OCI-LY1 (cell line): ENCODE measurements around the gene PCDHGA9.

Source experiments
- H2AFZ ChIP-seq: fragments of 200-600 bp; sonication (generic), shearing (Covaris generic); 2 replicates; pipeline ENCODE4 v1.6.0; 2014; ENCODE audit warnings: antibody characterized with exemption, mild to moderate bottlenecking, low read length
- H3F3A ChIP-seq: fragments of 200-600 bp; sonication (generic), shearing (Covaris generic); 2 replicates; pipeline ENCODE4 v1.6.0; 2014; ENCODE audit warnings: mild to moderate bottlenecking, antibody characterized with exemption, low read length, moderate library complexity; ENCODE audit not compliant: insufficient read depth
- H3K27ac ChIP-seq: fragments of 200-600 bp; sonication (generic); 2 replicates; pipeline ENCODE4 v1.5.1; 2014; ENCODE audit warnings: low read length, mixed run types, mild to moderate bottlenecking, low read depth; ENCODE audit not compliant: poor library complexity, severe bottlenecking
- H3K27me3 ChIP-seq: fragments of 200-600 bp; sonication (generic); 2 replicates; pipeline ENCODE4 v1.6.0; 2014; ENCODE audit warnings: antibody characterized with exemption, mild to moderate bottlenecking, low read length, moderate library complexity; ENCODE audit not compliant: insufficient read depth
- H3K36me3 ChIP-seq: fragments of 200-600 bp; sonication (generic); 2 replicates; pipeline ENCODE4 v1.6.1; 2014; ENCODE audit warnings: mild to moderate bottlenecking, antibody characterized with exemption, low read length, moderate library complexity, mixed read lengths; ENCODE audit not compliant: insufficient read depth
- H3K4me1 ChIP-seq: fragments of 200-600 bp; sonication (generic); 2 replicates; pipeline ENCODE4 v1.5.1; 2014; ENCODE audit warnings: mild to moderate bottlenecking, low read length, moderate library complexity; ENCODE audit not compliant: insufficient read depth, severe bottlenecking
- H3K4me2 ChIP-seq: fragments of 200-600 bp; sonication (generic), shearing (Covaris generic); 2 replicates; pipeline ENCODE4 v1.6.1; 2014; ENCODE audit warnings: low read length
- H3K4me3 ChIP-seq: fragments of 200-600 bp; sonication (generic); 2 replicates; pipeline ENCODE4 v1.5.1; 2014; ENCODE audit warnings: low read length, low read depth, mild to moderate bottlenecking, mixed read lengths; ENCODE audit not compliant: poor library complexity, severe bottlenecking
- H3K79me2 ChIP-seq: fragments of 200-600 bp; shearing (Covaris generic); 2 replicates; pipeline ENCODE4 v1.6.1; 2016; ENCODE audit warnings: mixed run types, low read length, mixed read lengths; ENCODE audit not compliant: insufficient read depth
- H3K9ac ChIP-seq: fragments of 200-600 bp; sonication (generic), shearing (Covaris generic); 2 replicates; pipeline ENCODE4 v1.6.1; 2014; ENCODE audit warnings: mild to moderate bottlenecking, low read length, mixed read lengths
- H3K9me2 ChIP-seq: fragments of 200-600 bp; sonication (generic), shearing (Covaris generic); 2 replicates; pipeline ENCODE4 v1.6.1; 2014; ENCODE audit warnings: low read depth, mild to moderate bottlenecking, low read length, mixed read lengths
- H3K9me3 ChIP-seq: fragments of 200-600 bp; shearing (Covaris generic); 2 replicates; pipeline ENCODE4 v1.6.1; 2014; ENCODE audit warnings: low read length, mixed read lengths
- H4K20me1 ChIP-seq: fragments of 200-600 bp; sonication (generic), shearing (Covaris generic); 2 replicates; pipeline ENCODE4 v1.6.0; 2016; ENCODE audit warnings: mild to moderate bottlenecking, low read length; ENCODE audit not compliant: insufficient read depth
- EZH2 ChIP-seq: fragments of 200-600 bp; sonication (generic), shearing (Covaris generic); IDR thresholded peaks from 2 replicates; pipeline ENCODE4 v1.8.0; 2017; ENCODE audit warnings: borderline replicate concordance, mixed run types, mild to moderate bottlenecking, antibody characterized with exemption, low read length, moderate library complexity, mixed read lengths
- TF ChIP-seq, protein P1 (sequence below): fragments of 200-600 bp; sonication (generic), shearing (Covaris generic); IDR thresholded peaks from 2 replicates; pipeline ENCODE4 v1.5.1; 2017; ENCODE audit warnings: mild to moderate bottlenecking, antibody characterized with exemption, low read length, moderate library complexity, mixed read lengths

PCDHGA9 gene

DNA sequence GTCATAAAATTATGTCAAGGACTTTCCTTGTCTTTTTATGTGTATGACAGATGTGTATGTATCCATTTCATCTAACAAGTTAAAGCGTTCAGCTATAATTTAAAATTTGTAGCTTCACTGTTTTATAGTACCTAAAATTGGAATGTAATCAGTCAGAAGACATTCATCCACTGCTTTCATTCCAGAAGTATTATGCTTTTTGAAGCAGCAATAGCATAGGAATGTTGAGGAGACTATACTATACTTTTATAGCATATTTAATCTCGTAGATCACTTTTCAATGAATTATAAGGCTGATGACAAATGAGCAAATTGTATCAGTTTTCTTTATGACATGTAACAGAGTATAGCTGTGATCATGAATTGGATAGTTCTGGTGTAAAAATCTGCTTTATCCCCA, 34.6 kb downstream of the PCDHGA9 start:
- H3K9me2 ChIP-seq = no peaks in the 10 kb centered on the region
- no peaks in the 10 kb centered on the region for H3K79me2 ChIP-seq
- H3K27me3 ChIP-seq = no peaks in the 10 kb centered on the region
- H3K4me3 ChIP-seq = no peak overlapping the region
- H3K27ac ChIP-seq = no peak overlapping the region
- no peaks in the 10 kb centered on the region for H3K4me1 ChIP-seq
- H3K4me2 ChIP-seq = no peak overlapping the region
- H3F3A ChIP-seq = no peaks in the 10 kb centered on the region
- TF ChIP-seq EZH2 = no peak
- H2AFZ ChIP-seq = no peak overlapping the region
- H3K36me3 ChIP-seq = no peaks in the 10 kb centered on the region
- H3K9ac ChIP-seq = no peak overlapping the region
- peaks cover 8% of the 10 kb centered on the region; the same call in 1 of the 2 replicates for H3K9me3 ChIP-seq
- H4K20me1 ChIP-seq = no peaks in the 10 kb centered on the region

DNA sequence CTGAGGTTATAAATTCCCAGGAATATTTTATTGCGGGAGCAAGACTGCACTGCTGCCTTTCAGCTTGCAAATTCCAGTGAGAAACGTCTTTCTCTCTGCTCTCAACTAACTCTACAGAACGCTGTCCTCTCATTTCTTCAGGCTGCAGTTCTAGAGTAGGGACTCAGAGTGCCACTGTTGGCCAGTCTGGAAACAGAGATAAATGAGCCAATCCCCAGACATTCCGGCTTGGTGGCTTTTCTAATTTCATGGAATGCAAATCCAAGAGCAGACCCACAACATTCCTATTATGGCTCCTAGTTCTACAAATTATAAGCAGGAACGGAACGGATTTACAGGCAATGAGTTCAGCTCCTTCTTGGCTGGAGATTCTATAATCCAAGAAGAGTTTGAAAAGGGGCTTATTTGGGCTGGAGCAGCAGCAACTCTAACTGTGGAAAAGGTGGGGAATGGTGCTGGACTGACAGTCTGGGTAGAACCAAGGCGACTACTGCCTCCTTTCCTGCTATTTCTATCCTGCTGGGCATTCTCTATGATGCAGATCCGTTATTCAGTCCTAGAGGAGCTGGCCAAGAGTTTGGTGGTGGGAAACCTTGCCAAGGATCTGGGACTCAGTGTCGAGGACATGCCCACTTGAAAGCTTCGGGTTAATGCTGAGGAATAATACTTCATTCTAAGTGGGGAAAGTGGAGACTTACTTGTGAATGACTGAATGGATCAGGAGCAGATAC, 37.0 kb downstream of the PCDHGA9 start:
- Histone ChIP-seq H3K27me3 (no peaks in the 10 kb centered on the region), H3K4me2 (no peak overlapping the region), H3K9me3 (peaks cover 8% of the 10 kb centered on the region; the same call in 1 of the 2 replicates), H3K9me2 (no peaks in the 10 kb centered on the region), H4K20me1 (no peaks in the 10 kb centered on the region), H3F3A (no peaks in the 10 kb centered on the region), H3K27ac (no peak overlapping the region), H3K79me2 (no peaks in the 10 kb centered on the region), H3K36me3 (no peaks in the 10 kb centered on the region), H3K9ac (no peak overlapping the region), H3K4me1 (no peaks in the 10 kb centered on the region), H2AFZ (no peak overlapping the region), H3K4me3 (no peak overlapping the region)
- no peak for TF ChIP-seq EZH2
- TF ChIP-seq, protein P1, sequence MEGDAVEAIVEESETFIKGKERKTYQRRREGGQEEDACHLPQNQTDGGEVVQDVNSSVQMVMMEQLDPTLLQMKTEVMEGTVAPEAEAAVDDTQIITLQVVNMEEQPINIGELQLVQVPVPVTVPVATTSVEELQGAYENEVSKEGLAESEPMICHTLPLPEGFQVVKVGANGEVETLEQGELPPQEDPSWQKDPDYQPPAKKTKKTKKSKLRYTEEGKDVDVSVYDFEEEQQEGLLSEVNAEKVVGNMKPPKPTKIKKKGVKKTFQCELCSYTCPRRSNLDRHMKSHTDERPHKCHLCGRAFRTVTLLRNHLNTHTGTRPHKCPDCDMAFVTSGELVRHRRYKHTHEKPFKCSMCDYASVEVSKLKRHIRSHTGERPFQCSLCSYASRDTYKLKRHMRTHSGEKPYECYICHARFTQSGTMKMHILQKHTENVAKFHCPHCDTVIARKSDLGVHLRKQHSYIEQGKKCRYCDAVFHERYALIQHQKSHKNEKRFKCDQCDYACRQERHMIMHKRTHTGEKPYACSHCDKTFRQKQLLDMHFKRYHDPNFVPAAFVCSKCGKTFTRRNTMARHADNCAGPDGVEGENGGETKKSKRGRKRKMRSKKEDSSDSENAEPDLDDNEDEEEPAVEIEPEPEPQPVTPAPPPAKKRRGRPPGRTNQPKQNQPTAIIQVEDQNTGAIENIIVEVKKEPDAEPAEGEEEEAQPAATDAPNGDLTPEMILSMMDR = no peak

GRCh38 chr5:141440341-141440740, 37.8 kb downstream of the PCDHGA9 start:
- no peak overlapping the region for H3K4me2 ChIP-seq
- H3K4me1 ChIP-seq = no peaks in the 10 kb centered on the region
- peaks cover 6% of the 10 kb centered on the region; the same call in 1 of the 2 replicates for H3K9me3 ChIP-seq
- TF ChIP-seq, protein P1 = no peak
- no peak overlapping the region for H3K27ac ChIP-seq
- no peaks in the 10 kb centered on the region for H3K9me2 ChIP-seq
- no peaks in the 10 kb centered on the region for H3K79me2 ChIP-seq
- H3K36me3 ChIP-seq = no peaks in the 10 kb centered on the region
- H4K20me1 ChIP-seq = no peaks in the 10 kb centered on the region
- H3F3A ChIP-seq = no peaks in the 10 kb centered on the region
- H2AFZ ChIP-seq = no peak overlapping the region
- H3K27me3 ChIP-seq = no peaks in the 10 kb centered on the region
- H3K9ac ChIP-seq = no peak overlapping the region
- no peak overlapping the region for H3K4me3 ChIP-seq
